Fibroblast of villous mesenchyme (primary cell): ENCODE results near the gene ITPRIPL1. TPM values are rescaled to one million over a fixed set of nuclear protein-coding genes. Genes with fewer than 3 reads are reported as not detected.

Source experiments
- DNase-seq: peaks from one replicate; pipeline ENCODE4 v3.0.0-alpha.2; 2010; ENCODE audit warnings: low read depth
- H3K4me3 ChIP-seq: 2 replicates; pipeline ENCODE4 v1.5.1; 2011; ENCODE audit warnings: low read depth, mild to moderate bottlenecking, low read length
- total RNA-seq: library from RNA; depleted of rRNA; stranded (reverse); fragments of >200 nt; gene quantifications from 2 replicates; pipeline ENCODE4 v1.2.3, GENCODE V29; 2012
- TF ChIP-seq, protein P1 (sequence below): IDR thresholded peaks from 2 replicates; pipeline ENCODE4 v1.5.1; 2012; ENCODE audit warnings: low read depth, mild to moderate bottlenecking, low read length; ENCODE audit not compliant: insufficient read depth

The ITPRIPL1 gene
- total RNA-seq, 1 donor, result 5.2 TPM

- no peak overlapping the region for H3K4me3 ChIP-seq
- peak; percentile 42 for DNase-seq
- TF ChIP-seq, protein P1, sequence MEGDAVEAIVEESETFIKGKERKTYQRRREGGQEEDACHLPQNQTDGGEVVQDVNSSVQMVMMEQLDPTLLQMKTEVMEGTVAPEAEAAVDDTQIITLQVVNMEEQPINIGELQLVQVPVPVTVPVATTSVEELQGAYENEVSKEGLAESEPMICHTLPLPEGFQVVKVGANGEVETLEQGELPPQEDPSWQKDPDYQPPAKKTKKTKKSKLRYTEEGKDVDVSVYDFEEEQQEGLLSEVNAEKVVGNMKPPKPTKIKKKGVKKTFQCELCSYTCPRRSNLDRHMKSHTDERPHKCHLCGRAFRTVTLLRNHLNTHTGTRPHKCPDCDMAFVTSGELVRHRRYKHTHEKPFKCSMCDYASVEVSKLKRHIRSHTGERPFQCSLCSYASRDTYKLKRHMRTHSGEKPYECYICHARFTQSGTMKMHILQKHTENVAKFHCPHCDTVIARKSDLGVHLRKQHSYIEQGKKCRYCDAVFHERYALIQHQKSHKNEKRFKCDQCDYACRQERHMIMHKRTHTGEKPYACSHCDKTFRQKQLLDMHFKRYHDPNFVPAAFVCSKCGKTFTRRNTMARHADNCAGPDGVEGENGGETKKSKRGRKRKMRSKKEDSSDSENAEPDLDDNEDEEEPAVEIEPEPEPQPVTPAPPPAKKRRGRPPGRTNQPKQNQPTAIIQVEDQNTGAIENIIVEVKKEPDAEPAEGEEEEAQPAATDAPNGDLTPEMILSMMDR, result no peak
These were observed 4.3 kb downstream of the ITPRIPL1 start for GRCh38 chr2:96329456-96329855.

GRCh38 chr2:96329874-96330273 is 4.8 kb downstream of the ITPRIPL1 start:
- no peak for DNase-seq
- TF ChIP-seq, protein P1, result no peak
- no peak overlapping the region for H3K4me3 ChIP-seq

DNA sequence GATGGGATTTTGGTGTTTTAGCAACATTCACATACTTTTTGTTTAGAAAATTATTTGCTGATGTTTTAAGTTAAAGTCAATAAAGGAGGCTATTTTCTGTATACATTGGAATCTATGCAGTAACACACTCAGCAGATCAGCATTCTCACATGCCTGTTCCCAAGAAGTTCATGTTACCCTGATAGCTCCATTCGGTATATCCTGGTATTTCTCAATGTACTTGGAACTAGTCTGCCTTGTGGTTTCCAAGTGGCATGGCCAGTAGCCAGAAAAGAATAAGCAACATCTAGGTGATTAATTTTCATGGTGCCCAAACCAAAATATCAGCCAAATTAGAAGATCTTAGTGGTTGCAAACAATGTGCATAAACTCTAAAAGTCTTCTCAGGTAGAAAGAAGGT is 5.3 kb downstream of the ITPRIPL1 start:
- peak; percentile 61 for DNase-seq
- TF ChIP-seq, protein P1, result no peak
- H3K4me3 ChIP-seq, result no peak overlapping the region

DNA sequence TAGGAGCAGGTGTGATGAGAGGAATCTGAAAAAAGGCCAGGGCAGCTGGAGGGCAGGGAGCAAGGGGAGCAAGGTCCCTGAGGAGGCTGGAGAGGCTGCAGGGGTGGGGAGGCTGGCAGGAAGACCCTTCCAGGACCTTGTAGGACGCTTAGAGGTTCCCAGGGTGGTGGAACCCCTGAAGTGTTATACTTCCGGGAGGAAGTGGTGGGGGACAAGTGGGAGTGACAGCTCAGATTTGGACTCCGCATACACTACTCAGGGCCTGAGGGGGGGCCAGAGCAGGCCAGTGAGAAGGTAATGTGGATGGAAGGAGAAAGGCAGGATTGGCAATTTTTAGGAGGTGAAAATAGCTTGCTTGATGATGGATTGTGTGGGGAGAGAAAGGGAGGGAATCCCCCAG is 8.6 kb downstream of the ITPRIPL1 start:
- TF ChIP-seq, protein P1, result no peak
- H3K4me3 ChIP-seq, result no peak overlapping the region
- no peak for DNase-seq

DNA sequence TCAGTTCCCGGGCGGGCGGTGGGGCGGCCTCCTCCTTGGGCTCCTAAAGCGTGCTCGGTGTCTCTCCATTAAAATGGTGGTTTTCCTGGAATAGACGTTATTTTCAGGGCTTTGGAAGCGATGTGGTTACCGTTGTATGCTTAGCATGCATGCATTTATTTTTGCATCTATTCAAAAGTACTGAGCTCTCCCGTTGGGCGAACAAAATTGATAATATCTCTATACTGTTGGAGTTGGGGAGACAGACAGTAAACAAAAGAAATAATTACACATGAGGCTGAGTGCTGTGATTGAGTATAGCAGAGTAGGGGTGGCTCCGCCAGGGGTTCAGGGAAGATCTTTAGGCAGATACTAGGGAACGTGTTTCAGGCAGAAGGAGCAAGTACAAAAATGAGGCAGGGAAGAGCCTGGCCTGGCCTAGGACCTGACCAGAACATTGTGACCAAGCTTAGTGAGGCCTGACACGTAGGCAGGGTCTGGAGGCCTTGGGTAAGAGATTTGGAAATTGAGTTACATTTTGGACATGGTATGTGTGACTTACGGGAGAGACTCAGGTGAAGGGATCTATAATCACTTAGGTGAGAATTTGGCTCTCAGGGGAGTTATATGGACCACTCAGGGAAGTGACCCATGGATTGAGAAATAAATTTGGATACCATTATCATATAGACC is 11.1 kb downstream of the ITPRIPL1 start:
- TF ChIP-seq, protein P1, result no peak
- no peak for DNase-seq
- H3K4me3 ChIP-seq, result peak overlapping the region; percentile 94

DNA sequence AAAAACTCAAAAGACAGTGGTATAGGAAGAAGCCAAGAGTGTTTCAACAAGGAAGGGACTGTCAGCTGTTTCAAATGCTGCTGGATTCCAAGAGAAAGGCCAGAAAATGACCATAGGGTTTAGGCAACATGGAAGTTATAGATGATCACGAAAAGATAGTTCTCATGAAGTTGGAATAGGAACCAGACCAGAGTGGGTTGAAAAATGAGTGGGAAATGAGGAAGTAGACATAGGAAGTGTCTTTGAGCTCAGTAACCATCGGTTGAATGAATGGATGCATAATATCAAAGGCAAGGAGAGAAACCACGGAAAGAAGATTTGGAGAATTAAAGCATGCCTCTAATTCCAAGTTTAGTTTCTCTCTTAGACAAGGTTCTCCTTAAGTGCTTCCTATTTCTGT is 11.8 kb downstream of the ITPRIPL1 start:
- TF ChIP-seq, protein P1, result no peak
- DNase-seq, result no peak
- H3K4me3 ChIP-seq, result no peak overlapping the region
